Keratinocyte (primary cell): ENCODE data around the gene TMIGD2. TPM values are rescaled to one million over a fixed set of nuclear protein-coding genes. Genes with fewer than 3 reads are reported as not detected.

Experiments used
- DNase-seq: peaks from one replicate; pipeline ENCODE4 v3.0.0-alpha.2; 2011; ENCODE audit warnings: low read depth, missing footprints, low spot score
- FAIRE-seq: peaks from 2 replicates; lab custom pipeline; 2011; peaks lifted over from hg19 to GRCh38; lab: Jason Lieb, UNC
- H2AFZ ChIP-seq: 2 replicates; pipeline ENCODE4 v1.6.0; 2012; ENCODE audit warnings: low read length, control low read depth, inconsistent platforms; ENCODE audit not compliant: control insufficient read depth
- H3K27ac ChIP-seq: 2 replicates; pipeline ENCODE4 v1.5.1; 2011; ENCODE audit warnings: low read length; ENCODE audit not compliant: control insufficient read depth, insufficient read depth
- H3K27me3 ChIP-seq: 3 replicates; pipeline ENCODE4 v1.6.0; 2011; ENCODE audit warnings: low read length; ENCODE audit not compliant: control insufficient read depth, insufficient read depth; ENCODE audit errors: extremely low read depth
- H3K36me3 ChIP-seq, 2 experiments: 2 replicates in 1 of 2; 3 replicates in 1 of 2; pipeline ENCODE4 v1.5.1; 2011; ENCODE audit warnings: low read length in 2 of 2, mild to moderate bottlenecking in 1 of 2; ENCODE audit not compliant: control insufficient read depth in 2 of 2, insufficient read depth in 2 of 2; ENCODE audit errors: extremely low read depth in 1 of 2
- H3K4me1 ChIP-seq: 3 replicates; pipeline ENCODE4 v1.5.1; 2011; ENCODE audit warnings: low read length; ENCODE audit not compliant: control insufficient read depth, insufficient read depth; ENCODE audit errors: extremely low read depth
- H3K4me2 ChIP-seq: 3 replicates; pipeline ENCODE4 v1.6.0; 2011; ENCODE audit warnings: low read depth, low read length; ENCODE audit not compliant: control insufficient read depth, insufficient read depth; ENCODE audit errors: extremely low read depth
- H3K4me3 ChIP-seq, 3 experiments: fragments of 200-600 bp in 1 of 3; sonication (generic) in 1 of 3; 2 replicates in 2 of 3; 3 replicates in 1 of 3; pipeline ENCODE4 v1.5.1; 2011 to 2016; ENCODE audit warnings: low read length in 3 of 3, mild to moderate bottlenecking in 3 of 3, control low read depth in 2 of 3, inconsistent platforms in 1 of 3, low read depth in 1 of 3, mixed read lengths in 1 of 3, mixed run types in 1 of 3, moderate library complexity in 1 of 3; ENCODE audit not compliant: control insufficient read depth in 2 of 3, insufficient read depth in 2 of 3; ENCODE audit errors: extremely low read depth in 1 of 3
- H3K79me2 ChIP-seq: 2 replicates; pipeline ENCODE4 v1.6.0; 2012; ENCODE audit warnings: low read length; ENCODE audit not compliant: control insufficient read depth, insufficient read depth
- H3K9ac ChIP-seq: 3 replicates; pipeline ENCODE4 v1.6.0; 2011; ENCODE audit warnings: low read length; ENCODE audit not compliant: control insufficient read depth, insufficient read depth; ENCODE audit errors: extremely low read depth
- H3K9me1 ChIP-seq: 3 replicates; pipeline ENCODE4 v1.6.0; 2011; ENCODE audit warnings: low read length; ENCODE audit not compliant: control insufficient read depth, insufficient read depth; ENCODE audit errors: extremely low read depth
- H3K9me3 ChIP-seq: 2 replicates; pipeline ENCODE4 v1.5.1; 2012; ENCODE audit warnings: low read depth, low read length; ENCODE audit not compliant: control insufficient read depth
- H4K20me1 ChIP-seq: 3 replicates; pipeline ENCODE4 v1.6.0; 2011; ENCODE audit warnings: low read length; ENCODE audit not compliant: control insufficient read depth, insufficient read depth; ENCODE audit errors: extremely low read depth
- EZH2 ChIP-seq: IDR thresholded peaks from one replicate; pipeline ENCODE4 v1.6.1; 2012; ENCODE audit warnings: inconsistent platforms, mild to moderate bottlenecking, low read length, moderate library complexity
- dilution Hi-C: fragments of 300-500 bp; cut with MboI; formaldehyde crosslinking; loops from one replicate; pipeline ENCODE4 v1.7.0; 2020; ENCODE audit warnings: low sequenced_read_pairs; ENCODE audit not compliant: extremely low pct_ligation_motif_present
- polyA plus RNA-seq, 5 experiments: library from polyadenylated mRNA; depleted of rRNA in 3 of 5; stranded (reverse) in 3 of 5; stranded (forward) in 1 of 5; unstranded in 1 of 5; fragments of >200 nt; gene quantifications; 1 replicate in 1 of 5; 2 replicates in 3 of 5; 3 replicates in 1 of 5; pipeline versions ENCODE4 v1.2.1 to v1.2.3, GENCODE V29; 2011 to 2012; ENCODE audit warnings: missing spikeins in 2 of 5, low read depth in 1 of 5, low replicate concordance in 1 of 5
- TF ChIP-seq, protein P1 (sequence below), 3 experiments: IDR thresholded peaks in 1 of 3; conservative IDR thresholded peaks in 1 of 3; optimal IDR thresholded peaks in 1 of 3; 2 replicates in 2 of 3; 3 replicates in 1 of 3; pipeline versions ENCODE3 to v1.5.1; 2011; ENCODE audit warnings: low read length in 3 of 3, mild to moderate bottlenecking in 3 of 3, moderate library complexity in 2 of 3, control low read depth in 1 of 3, inconsistent platforms in 1 of 3; ENCODE audit not compliant: insufficient read depth in 2 of 3; ENCODE audit errors: extremely low read depth in 1 of 3

The TMIGD2 gene
- polyA plus RNA-seq, 1 donor (not counting 4 experiments of a cell fraction or from before 2014, with no cell fraction given), result not detected

DNA sequence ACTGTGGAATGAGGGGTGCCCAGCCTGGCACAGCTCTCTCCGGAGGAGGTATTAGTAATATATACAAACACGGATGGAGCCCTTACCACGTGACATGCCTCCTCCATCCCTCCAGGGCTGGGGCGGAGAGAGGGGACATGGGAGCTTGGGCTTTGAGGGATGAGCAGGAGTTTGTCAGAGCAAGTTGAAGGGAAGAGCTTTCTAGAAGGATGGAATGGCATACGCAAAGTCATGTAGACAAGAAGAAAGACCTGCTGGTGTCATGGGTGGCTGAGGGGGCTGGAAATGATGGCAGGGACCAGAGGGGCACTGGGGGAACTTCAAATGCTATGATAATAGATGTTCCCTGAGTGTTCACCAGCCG is 43.8 kb upstream of the TMIGD2 start:
- peaks cover 0 to 2% of the 10 kb centered on the region in 2 experiments for H3K36me3 ChIP-seq
- no peaks in the 10 kb centered on the region for H3K9me3 ChIP-seq
- H3K27ac ChIP-seq, result no peak overlapping the region
- no peak overlapping the region for H3K4me3 ChIP-seq
- no peaks in the 10 kb centered on the region for H4K20me1 ChIP-seq
- no peak for FAIRE-seq
- peaks cover 10% of the 10 kb centered on the region for H3K4me1 ChIP-seq
- H3K9me1 ChIP-seq, result no peaks in the 10 kb centered on the region
- no peaks in the 10 kb centered on the region for H3K79me2 ChIP-seq
- no peak overlapping the region for H3K9ac ChIP-seq
- dilution Hi-C loops, result no loop called here
- H2AFZ ChIP-seq, result no peak overlapping the region
- no peaks in the 10 kb centered on the region for H3K27me3 ChIP-seq
- no peak for DNase-seq
- H3K4me2 ChIP-seq, result no peak overlapping the region
- no peak for TF ChIP-seq EZH2
- TF ChIP-seq, protein P1, sequence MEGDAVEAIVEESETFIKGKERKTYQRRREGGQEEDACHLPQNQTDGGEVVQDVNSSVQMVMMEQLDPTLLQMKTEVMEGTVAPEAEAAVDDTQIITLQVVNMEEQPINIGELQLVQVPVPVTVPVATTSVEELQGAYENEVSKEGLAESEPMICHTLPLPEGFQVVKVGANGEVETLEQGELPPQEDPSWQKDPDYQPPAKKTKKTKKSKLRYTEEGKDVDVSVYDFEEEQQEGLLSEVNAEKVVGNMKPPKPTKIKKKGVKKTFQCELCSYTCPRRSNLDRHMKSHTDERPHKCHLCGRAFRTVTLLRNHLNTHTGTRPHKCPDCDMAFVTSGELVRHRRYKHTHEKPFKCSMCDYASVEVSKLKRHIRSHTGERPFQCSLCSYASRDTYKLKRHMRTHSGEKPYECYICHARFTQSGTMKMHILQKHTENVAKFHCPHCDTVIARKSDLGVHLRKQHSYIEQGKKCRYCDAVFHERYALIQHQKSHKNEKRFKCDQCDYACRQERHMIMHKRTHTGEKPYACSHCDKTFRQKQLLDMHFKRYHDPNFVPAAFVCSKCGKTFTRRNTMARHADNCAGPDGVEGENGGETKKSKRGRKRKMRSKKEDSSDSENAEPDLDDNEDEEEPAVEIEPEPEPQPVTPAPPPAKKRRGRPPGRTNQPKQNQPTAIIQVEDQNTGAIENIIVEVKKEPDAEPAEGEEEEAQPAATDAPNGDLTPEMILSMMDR (optimal IDR thresholded peaks at IDR 0.05 in 1 of 3, IDR thresholded peaks at IDR 0.05 in 1 of 3, conservative IDR thresholded peaks at IDR 0.05 in 1 of 3; ENCODE audit: extremely low read depth in 1 of 3, insufficient read depth in 2 of 3, low read length in 3 of 3), result no peak

DNA sequence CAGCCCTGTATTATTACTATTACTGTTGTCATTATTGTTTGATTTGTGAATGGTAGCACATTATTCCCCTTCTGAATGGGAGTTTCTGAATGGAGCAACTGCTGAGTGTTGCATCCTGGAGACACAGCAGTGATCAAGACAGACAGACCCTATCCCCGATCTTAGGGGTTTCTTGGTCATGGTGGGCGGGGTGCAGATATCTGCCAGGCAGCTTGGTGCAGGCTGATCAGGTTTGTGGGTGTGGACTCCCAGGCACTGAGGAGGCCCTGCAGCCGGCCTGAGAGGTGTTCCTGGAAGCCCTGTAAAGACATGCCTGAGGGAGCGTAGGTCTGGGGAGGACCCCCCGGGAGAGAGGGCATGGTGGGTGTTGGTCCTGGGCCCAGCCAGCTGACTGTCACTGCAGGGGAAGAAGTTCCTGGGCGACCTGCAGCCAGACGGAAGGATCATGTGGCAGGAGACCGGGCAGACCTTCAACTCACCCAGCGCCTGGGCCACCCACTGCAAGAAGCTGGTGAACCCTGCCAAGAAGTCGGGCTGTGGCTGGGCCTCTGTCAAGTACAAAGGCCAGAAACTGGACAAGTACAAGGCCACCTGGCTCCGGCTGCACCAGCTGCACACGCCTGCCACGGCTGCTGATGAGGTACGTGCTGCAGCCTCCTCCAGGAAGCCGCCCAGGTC is 43.3 kb upstream of the TMIGD2 start:
- no peaks in the 10 kb centered on the region for H4K20me1 ChIP-seq

More for the DNA sequence above, 43.3 kb upstream of the TMIGD2 start:
- DNase-seq (no peak), FAIRE-seq (no peak)
- Histone ChIP-seq H2AFZ (no peak overlapping the region), H3K4me3 (no peak overlapping the region), H3K9me3 (no peaks in the 10 kb centered on the region), H3K9me1 (no peaks in the 10 kb centered on the region), H3K27ac (no peak overlapping the region), H3K27me3 (no peaks in the 10 kb centered on the region), H3K4me1 (peaks cover 10% of the 10 kb centered on the region), H3K36me3 (peaks cover 0 to 2% of the 10 kb centered on the region in 2 experiments), H3K79me2 (no peaks in the 10 kb centered on the region), H3K9ac (no peak overlapping the region), H3K4me2 (no peak overlapping the region)
- no peak for TF ChIP-seq EZH2
- TF ChIP-seq, protein P1 (optimal IDR thresholded peaks at IDR 0.05 in 1 of 3, IDR thresholded peaks at IDR 0.05 in 1 of 3, conservative IDR thresholded peaks at IDR 0.05 in 1 of 3; ENCODE audit: extremely low read depth in 1 of 3, insufficient read depth in 2 of 3, low read length in 3 of 3), result no peak
- dilution Hi-C loops, result no loop called here
